GM12878 (cell line): ENCODE data around the gene GALNS. TPM values are rescaled to one million over a fixed set of nuclear protein-coding genes. Genes with fewer than 3 reads are reported as not detected.

Experiments used
- ATAC-seq: fragments of 200-7000 bp; cut with Tn5 transposase; 3 replicates; pipeline ENCODE4 v1.9.1; 2020; ENCODE audit warnings: mild to moderate bottlenecking, moderate library complexity
- BruUV-seq: library from RNA; stranded (reverse); fragments of 400-500 nt; replicated peaks from 2 replicates; lab custom pipeline; 2021; lab: Mats Ljungman, UMichigan
- CTCF ChIA-PET: fragments of 300-600 bp; sonication (Branson Sonifier 250); formaldehyde crosslinking; extraction: SDS; loops from one replicate; lab custom pipeline; 2021; ENCODE audit warnings: inconsistent platforms; lab: Yijun Ruan, JAX
- POLR2A ChIA-PET: fragments of 350-600 bp; formaldehyde crosslinking; extraction: SDS; loops from one replicate; lab custom pipeline; 2021; ENCODE audit warnings: inconsistent platforms; lab: Charles Lee
- RAD21 ChIA-PET: fragments of 300-600 bp; sonication (Branson Sonifier 250); formaldehyde crosslinking; loops from one replicate; lab custom pipeline; 2023; ENCODE audit warnings: antibody characterized with exemption; ENCODE audit not compliant: unreplicated experiment; lab: Charles Lee
- SMC1A ChIA-PET: fragments of 300-600 bp; sonication (Branson Sonifier 250); formaldehyde crosslinking; loops from one replicate; lab custom pipeline; 2023; ENCODE audit not compliant: unreplicated experiment, uncharacterized antibody; lab: Charles Lee
- DNase-seq: peaks from one replicate; pipeline ENCODE4 v3.0.0-alpha.2; 2011; ENCODE audit warnings: low read depth, low spot score
- FAIRE-seq: peaks from 3 replicates; lab custom pipeline; 2011; peaks lifted over from hg19 to GRCh38; lab: Jason Lieb, UNC
- H2AFZ ChIP-seq: 2 replicates; pipeline ENCODE4 v1.6.0; 2011; ENCODE audit warnings: low read depth, low read length, control low read depth; ENCODE audit not compliant: control insufficient read depth
- H3K27ac ChIP-seq: 2 replicates; pipeline ENCODE4 v1.5.1; 2011; ENCODE audit warnings: control low read depth; ENCODE audit not compliant: control insufficient read depth, insufficient read depth
- H3K27me3 ChIP-seq, 2 experiments: replicated peaks in 1 of 2; 2 replicates each; pipeline versions ENCODE4 v1.6.0 to v1.6.1; 2011; ENCODE audit warnings: low read length in 1 of 2; ENCODE audit not compliant: control insufficient read depth in 2 of 2, insufficient read depth in 2 of 2
- H3K36me3 ChIP-seq, 2 experiments: 2 replicates each; pipeline ENCODE4 v1.5.1; 2011; ENCODE audit warnings: low read length in 1 of 2; ENCODE audit not compliant: control insufficient read depth in 2 of 2, insufficient read depth in 2 of 2
- H3K4me1 ChIP-seq: 2 replicates; pipeline ENCODE4 v1.6.1; 2011; ENCODE audit warnings: mild to moderate bottlenecking, low read length, moderate library complexity, mixed read lengths; ENCODE audit not compliant: control insufficient read depth, insufficient read depth
- H3K4me2 ChIP-seq: 2 replicates; pipeline ENCODE4 v1.6.0; 2011; ENCODE audit warnings: control low read depth; ENCODE audit not compliant: control insufficient read depth, insufficient read depth
- H3K4me3 ChIP-seq: fragments of 200-600 bp; sonication (generic); 2 replicates; pipeline ENCODE4 v1.5.1; 2016
- H3K79me2 ChIP-seq: 2 replicates; pipeline ENCODE4 v1.6.0; 2011; ENCODE audit warnings: low read length; ENCODE audit not compliant: control insufficient read depth, insufficient read depth
- H3K9ac ChIP-seq: 2 replicates; pipeline ENCODE4 v1.8.0; 2011; ENCODE audit warnings: low read length, control low read depth, mixed read lengths; ENCODE audit not compliant: control insufficient read depth, insufficient read depth
- H3K9me3 ChIP-seq: replicated peaks from 3 replicates; pipeline ENCODE4 v1.5.1; 2011; ENCODE audit warnings: mild to moderate bottlenecking, low read length; ENCODE audit not compliant: control insufficient read depth, insufficient read depth
- H4K20me1 ChIP-seq: 2 replicates; pipeline ENCODE4 v1.6.0; 2011; ENCODE audit not compliant: control insufficient read depth, insufficient read depth
- ATF2 ChIP-seq: IDR thresholded peaks from 2 replicates; pipeline ENCODE4 v1.6.1; 2012; ENCODE audit warnings: low read length, inconsistent platforms
- ATF3 ChIP-seq: IDR thresholded peaks from 2 replicates; pipeline ENCODE4 v1.6.1; 2011; ENCODE audit warnings: low read depth, mild to moderate bottlenecking, low read length, moderate library complexity, borderline replicate concordance; ENCODE audit errors: extremely low read depth
- CBX3 ChIP-seq: fragments of 200-600 bp; sonication (generic); IDR thresholded peaks from 2 replicates; pipeline ENCODE4 v1.6.1; 2016; ENCODE audit warnings: low read depth, borderline replicate concordance
- CHD1 ChIP-seq: IDR thresholded peaks from 2 replicates; pipeline ENCODE4 v1.6.1; 2012; ENCODE audit warnings: low read depth, low read length, improper control_type of control experiment
- FOS ChIP-seq: IDR thresholded peaks from 3 replicates; pipeline ENCODE4 v1.6.1; 2011; ENCODE audit warnings: borderline replicate concordance; ENCODE audit not compliant: insufficient read length; ENCODE audit errors: extremely low read depth
- FOXK2 ChIP-seq: fragments of 450-650 bp; IDR thresholded peaks from 2 replicates; pipeline ENCODE4 v1.6.1; 2017; ENCODE audit warnings: mild to moderate bottlenecking, moderate library complexity
- GATAD2B ChIP-seq: fragments of 450-650 bp; conservative IDR thresholded peaks from 2 replicates; pipeline ENCODE4 v1.6.1; 2017; ENCODE audit warnings: low read depth, mild to moderate bottlenecking, moderate library complexity
- IKZF2 ChIP-seq, 2 experiments: fragments of 450-650 bp; IDR thresholded peaks; 2 replicates each; pipeline ENCODE4 v1.6.1; 2017; ENCODE audit warnings: mild to moderate bottlenecking in 2 of 2, moderate library complexity in 2 of 2
- KDM1A ChIP-seq: fragments of 200-600 bp; sonication (generic); IDR thresholded peaks from 2 replicates; pipeline ENCODE4 v1.6.1; 2016; ENCODE audit warnings: borderline replicate concordance
- LARP7 ChIP-seq: fragments of 450-650 bp; IDR thresholded peaks from 2 replicates; pipeline ENCODE4 v1.6.1; 2017; ENCODE audit warnings: mild to moderate bottlenecking
- MAX ChIP-seq: IDR thresholded peaks from 2 replicates; pipeline ENCODE4 v1.6.1; 2012; ENCODE audit warnings: low read depth, low read length, improper control_type of control experiment
- MEF2A ChIP-seq: IDR thresholded peaks from 2 replicates; pipeline ENCODE4 v1.6.1; 2011; ENCODE audit warnings: low read depth, mild to moderate bottlenecking, low read length, moderate library complexity; ENCODE audit not compliant: insufficient read depth
- MYC ChIP-seq: IDR thresholded peaks from 2 replicates; pipeline ENCODE4 v1.6.1; 2011; ENCODE audit warnings: mild to moderate bottlenecking, low read length, moderate library complexity, inconsistent platforms; ENCODE audit not compliant: insufficient read depth, insufficient replicate concordance, insufficient read length, severe bottlenecking
- NFXL1 ChIP-seq: fragments of 450-650 bp; IDR thresholded peaks from 2 replicates; pipeline ENCODE4 v1.6.1; 2017; ENCODE audit warnings: antibody characterized with exemption, mild to moderate bottlenecking, borderline replicate concordance
- RAD21 ChIP-seq: IDR thresholded peaks from 2 replicates; pipeline ENCODE4 v1.6.1; 2011; ENCODE audit warnings: mild to moderate bottlenecking, low read depth, low read length, moderate library complexity; ENCODE audit not compliant: insufficient read depth
- SMC3 ChIP-seq: IDR thresholded peaks from 2 replicates; pipeline ENCODE4 v1.6.1; 2011; ENCODE audit warnings: low read length, improper control_type of control experiment, borderline replicate concordance
- TCF12 ChIP-seq: IDR thresholded peaks from 2 replicates; pipeline ENCODE4 v1.6.1; 2011; ENCODE audit warnings: low read depth, mild to moderate bottlenecking, low read length
- ZBTB4 ChIP-seq: fragments of 450-650 bp; formaldehyde crosslinking; IDR thresholded peaks from 2 replicates; pipeline ENCODE4 v1.4.0; 2022; ENCODE audit warnings: mild to moderate bottlenecking, moderate library complexity
- WGBS: methylation state at CpG from one replicate; pipeline ENCODE4 v1.1.6; 2016; ENCODE audit warnings: low lambda C conversion rate; ENCODE audit not compliant: insufficient replicate concordance, insufficient coverage; ENCODE audit errors: missing lambda C conversion rate; 5-methylcytosine and 5-hydroxymethylcytosine counted together
- in situ Hi-C: fragments of 300-500 bp; cut with MboI; formaldehyde crosslinking; loops from 9 replicates; pipeline ENCODE4 v1.14.3; 2018; ENCODE audit warnings: mixed read lengths
- intact Hi-C: fragments of 100-400 bp; cut with micrococcal nuclease; formaldehyde crosslinking; loops from one replicate; pipeline ENCODE4 v1.14.2; 2022; ENCODE audit not compliant: unreplicated experiment
- polyA plus RNA-seq, 11 experiments: library from polyadenylated mRNA; depleted of rRNA in 4 of 11; unstranded in 6 of 11; stranded (reverse) in 5 of 11; fragments of >200 nt; fragmentation: Nextera tagmentation in 4 of 11; fragmentation: Illumina TruSeq in 1 of 11; extraction: Ambion mirVana in 4 of 11; extraction: Trizol in 1 of 11; gene quantifications; 1 replicate in 1 of 11; 2 replicates in 10 of 11; pipeline versions ENCODE4 v1.2.1 to v1.2.3, GENCODE V29; 2011 to 2016; ENCODE audit warnings: inconsistent platforms in 2 of 11, missing spikeins in 2 of 11, low read depth in 1 of 11
- total RNA-seq, 4 experiments: library from RNA; depleted of rRNA in 3 of 4; stranded (reverse); fragments of >200 nt in 3 of 4; fragmentation: Illumina TruSeq in 1 of 4; extraction: Trizol in 1 of 4; gene quantifications; 2 replicates each; pipeline versions ENCODE4 v1.2.1 to v1.2.3, GENCODE V29; 2013 to 2021

GALNS gene
- total and polyA plus RNA-seq, 10 of the 15 experiments (the other 5 are each of a cell fraction or from before 2014, with no cell fraction given): 0.37 to 12.4 (median 5.3) TPM

- Histone ChIP-seq H2AFZ (no peak overlapping the region), H3K9ac (no peak overlapping the region), H3K36me3 (no peaks in the 10 kb centered on the region), H3K4me1 (peaks cover 6% of the 10 kb centered on the region), H3K9me3 (no peaks in the 10 kb centered on the region), H3K27ac (no peak overlapping the region), H3K27me3 (no peaks in the 10 kb centered on the region), H3K79me2 (peaks cover 7% of the 10 kb centered on the region), H3K4me3 (no peak overlapping the region), H3K4me2 (no peak overlapping the region), H4K20me1 (no peaks in the 10 kb centered on the region)
- no peak for DNase-seq
- 33% methylated on average over 15 of the region's 19 CpGs for WGBS
- ATAC-seq: peak; percentile 31
- in situ Hi-C loops: no loop called here
- CTCF ChIA-PET: interaction anchor here (0.7 to 2.1 kb wide), 8 partner anchors 16 to 425 kb away, joined by 3 to 5 read pairs (median 4); no protein-coding TSS in a partner anchor
- no TSS peak for BruUV-seq
- SMC1A ChIA-PET: interaction anchor here (0.8 to 1.3 kb wide), 3 partner anchors 333 to 400 kb away, joined by 3 read pairs; no protein-coding TSS in a partner anchor
- POLR2A ChIA-PET: interaction anchor here (0.9 kb wide), 1 partner anchor 44 kb away, joined by 3 read pairs; no protein-coding TSS in a partner anchor
- RAD21 ChIA-PET: no interaction called here
- FAIRE-seq: no peak
- intact Hi-C loops: loop anchor here (1.0 kb wide), 2 partner anchors 351 to 400 kb away; no protein-coding TSS in a partner anchor
- TF ChIP-seq LARP7: peak; percentile 44; the same call in 1 of the 2 replicates
- peak; percentile 81 for TF ChIP-seq SMC3
- no peak for TF ChIP-seq FOS
- no peak for TF ChIP-seq TCF12
- TF ChIP-seq MAX: peak; percentile 24; the same call in 1 of the 2 replicates
- TF ChIP-seq NFXL1: no peak
- no peak for TF ChIP-seq ZBTB4 (CRISPR knock-in tag)
- peak; percentile 69 for TF ChIP-seq RAD21
- TF ChIP-seq MEF2A: no peak
- no peak for TF ChIP-seq KDM1A
- TF ChIP-seq FOXK2: no peak
- no peak for TF ChIP-seq CBX3
- no peak for TF ChIP-seq CHD1
- TF ChIP-seq ATF2: no peak
- TF ChIP-seq IKZF2 (IDR thresholded peaks at IDR 0.05): no peak
- TF ChIP-seq GATAD2B: 0 out of 2 replicates have a peak, but pooled peaks have one; percentile 25
- no peak for TF ChIP-seq ATF3
- no peak for TF ChIP-seq MYC
Observed at GRCh38 chr16:88815901-88816589, 40.7 kb downstream of the GALNS start.
